Mucosa of rectum (tissue), 2 donors: ENCODE data around the gene CORO6.

Experiments
- H3K27ac ChIP-seq, 2 donors: one replicate each; pipeline ENCODE4 v1.7.0; 2013; ENCODE audit warnings: inconsistent platforms in 2 of 2, low read depth in 2 of 2, low read length in 2 of 2
- H3K27me3 ChIP-seq, 2 donors: one replicate each; pipeline ENCODE4 v1.7.0; 2013; ENCODE audit warnings: low read length in 2 of 2; ENCODE audit not compliant: control insufficient read depth in 2 of 2, insufficient read depth in 2 of 2
- H3K36me3 ChIP-seq, 2 donors: one replicate each; pipeline ENCODE4 v1.7.0; 2013; ENCODE audit warnings: low read length in 2 of 2; ENCODE audit not compliant: control insufficient read depth in 2 of 2, insufficient read depth in 2 of 2
- H3K4me1 ChIP-seq, 2 donors: one replicate each; pipeline ENCODE4 v1.7.0; 2013; ENCODE audit warnings: low read length in 2 of 2, mild to moderate bottlenecking in 1 of 2; ENCODE audit not compliant: control insufficient read depth in 2 of 2, insufficient read depth in 2 of 2
- H3K4me3 ChIP-seq, 2 donors: one replicate each; pipeline ENCODE4 v1.7.0; 2013; ENCODE audit warnings: low read length in 2 of 2
- H3K9ac ChIP-seq, 2 donors: one replicate each; pipeline ENCODE4 v1.7.0; 2013; ENCODE audit warnings: low read length in 2 of 2, low read depth in 1 of 2, mild to moderate bottlenecking in 1 of 2
- H3K9me3 ChIP-seq, 2 donors: one replicate each; pipeline ENCODE4 v1.7.0; 2013; ENCODE audit warnings: low read length in 2 of 2; ENCODE audit not compliant: control insufficient read depth in 2 of 2
- donor health status: healthy.
- donor health status: Normal muscosa, but diverticular disease.

CORO6 gene

DNA sequence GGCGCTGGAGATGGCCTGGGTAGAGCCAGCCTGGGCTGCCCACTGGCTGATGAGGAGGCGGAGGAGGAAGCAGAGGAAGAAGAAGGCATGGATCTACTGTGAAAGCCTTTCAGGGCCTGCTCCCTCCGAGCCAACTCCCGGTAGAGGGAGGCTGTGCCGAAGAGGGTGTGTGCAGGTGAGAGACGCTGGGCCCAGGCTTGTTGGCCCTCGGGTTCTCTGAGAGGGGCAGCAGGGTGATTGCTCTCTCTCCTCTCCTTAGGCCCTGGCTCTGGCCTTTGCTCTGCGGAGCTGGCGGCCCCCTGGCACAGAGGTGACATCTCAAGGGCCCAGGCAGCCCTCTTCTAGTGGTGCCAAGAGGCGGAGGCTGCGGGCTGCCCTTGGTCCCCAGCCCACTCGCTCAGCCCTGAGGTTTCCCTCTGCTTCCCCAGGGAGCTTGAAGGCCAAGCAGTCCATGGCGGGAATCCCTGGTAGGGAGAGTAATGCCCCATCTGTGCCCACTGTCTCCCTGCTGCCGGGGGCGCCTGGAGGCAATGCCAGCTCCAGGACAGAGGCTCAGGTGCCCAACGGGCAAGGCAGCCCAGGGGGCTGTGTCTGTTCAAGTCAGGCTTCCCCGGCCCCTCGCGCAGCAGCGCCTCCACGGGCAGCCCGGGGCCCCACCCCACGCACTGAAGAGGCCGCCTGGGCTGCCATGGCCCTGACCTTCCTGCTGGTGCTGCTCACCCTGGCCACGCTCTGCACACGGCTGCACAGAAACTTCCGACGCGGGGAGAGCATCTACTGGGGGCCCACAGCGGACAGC lies 50.6 kb downstream of the CORO6 start:
- Histone ChIP-seq H3K9me3 (no peaks in the 10 kb centered on the region), H3K4me3 (no peak overlapping the region), H3K9ac (no peak overlapping the region), H3K4me1 (peaks cover 24 to 31% of the 10 kb centered on the region in 2 donors), H3K27me3 (no peaks in the 10 kb centered on the region), H3K27ac (no peak overlapping the region), H3K36me3 (peaks cover 19 to 28% of the 10 kb centered on the region in 2 donors)

DNA sequence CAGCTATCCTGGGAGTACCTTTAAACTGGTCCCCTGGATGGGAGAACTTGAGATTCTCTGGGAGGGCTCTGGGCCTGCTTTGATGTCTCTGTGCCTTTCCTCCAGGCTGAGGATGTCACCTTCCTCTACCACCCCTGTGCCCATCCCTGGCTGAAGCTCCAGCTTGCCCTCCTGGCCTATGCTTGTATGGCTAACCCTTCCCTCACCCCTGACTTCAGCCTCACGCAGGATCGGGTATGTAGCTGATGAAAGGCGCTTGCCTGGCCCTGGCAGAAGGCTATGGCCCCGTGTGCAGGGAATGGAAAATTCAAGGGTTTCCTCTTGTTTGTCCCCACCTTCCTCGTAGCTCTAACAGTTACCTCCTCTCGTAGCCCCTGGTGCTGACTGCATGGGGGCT lies 51.2 kb downstream of the CORO6 start:
- Histone ChIP-seq H3K4me1 (peaks cover 24 to 32% of the 10 kb centered on the region in 2 donors), H3K36me3 (peaks cover 13 to 22% of the 10 kb centered on the region in 2 donors), H3K27ac (no peak overlapping the region), H3K4me3 (no peak overlapping the region), H3K9ac (no peak overlapping the region), H3K27me3 (no peaks in the 10 kb centered on the region), H3K9me3 (no peaks in the 10 kb centered on the region)

DNA sequence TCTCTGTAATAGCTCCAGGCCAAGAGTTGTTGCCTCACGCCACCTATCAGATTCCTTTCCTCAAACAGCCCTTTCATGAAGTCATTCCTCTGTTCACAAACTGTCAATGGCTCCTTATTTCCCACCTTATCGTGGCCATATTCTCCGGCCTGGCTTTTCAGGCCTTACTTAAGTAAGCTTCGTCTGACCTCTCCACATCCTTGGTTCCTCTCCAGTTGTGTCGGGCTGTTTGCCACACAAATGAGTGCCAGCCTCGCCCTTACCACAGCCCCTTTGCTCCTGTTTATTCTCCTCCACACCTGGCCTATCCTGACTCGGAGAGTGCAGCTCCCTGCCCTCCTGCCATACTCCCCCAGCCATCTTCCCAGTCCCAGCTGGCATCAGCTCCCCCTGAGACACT lies 52.2 kb downstream of the CORO6 start:
- peaks cover 30 to 41% of the 10 kb centered on the region in 2 donors for H3K4me1 ChIP-seq
- no peak overlapping the region for H3K9ac ChIP-seq
- peaks cover 3 to 12% of the 10 kb centered on the region in 2 donors for H3K36me3 ChIP-seq
- no peak overlapping the region for H3K4me3 ChIP-seq
- H3K27ac ChIP-seq, result no peak overlapping the region
- no peaks in the 10 kb centered on the region for H3K27me3 ChIP-seq
- H3K9me3 ChIP-seq, result no peaks in the 10 kb centered on the region

DNA sequence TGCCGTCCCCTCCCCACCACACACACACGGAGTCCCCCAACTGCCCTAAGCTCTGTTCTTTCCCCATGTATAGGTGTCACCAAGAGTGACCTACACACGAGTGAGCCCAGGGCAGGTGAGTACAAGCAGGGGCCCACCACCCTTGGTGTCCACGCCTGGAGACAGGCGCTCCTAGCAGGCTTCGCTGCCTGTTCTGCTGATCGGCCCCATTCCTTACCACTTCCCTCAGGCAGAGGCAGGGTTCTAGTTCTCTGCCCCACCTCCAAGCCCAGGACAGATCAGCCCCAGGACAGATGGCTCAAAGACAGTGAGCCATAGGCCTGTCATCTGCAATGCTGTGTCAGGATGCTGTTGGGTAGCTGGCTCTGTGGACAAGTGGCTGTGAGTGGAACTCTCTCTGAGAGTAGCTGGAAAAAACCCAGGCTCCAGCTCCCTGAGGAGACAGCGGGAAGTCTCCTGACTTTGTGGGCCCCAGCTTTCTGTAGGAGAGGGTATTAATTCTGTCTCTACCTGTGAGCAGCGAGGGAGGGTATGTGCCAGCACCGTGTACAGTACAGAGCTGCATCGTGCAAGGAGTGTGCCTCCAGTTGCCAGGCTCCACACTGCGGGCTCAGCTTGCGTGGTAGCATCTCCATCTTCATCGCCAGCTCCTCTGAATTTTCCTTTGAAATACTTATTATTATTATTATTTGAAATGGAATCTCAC lies 53.3 kb downstream of the CORO6 start:
- H3K4me1 ChIP-seq, result peaks cover 32 to 41% of the 10 kb centered on the region in 2 donors
- H3K27ac ChIP-seq, result peak overlapping the region; percentile 87 to 97
- H3K4me3 ChIP-seq, result peak overlapping the region; percentile 70 to 80
- no peaks in the 10 kb centered on the region for H3K9me3 ChIP-seq
- peaks cover 3 to 5% of the 10 kb centered on the region in 2 donors for H3K36me3 ChIP-seq
- H3K27me3 ChIP-seq, result no peaks in the 10 kb centered on the region
- peak overlapping the region; percentile 76 to 81 for H3K9ac ChIP-seq

DNA sequence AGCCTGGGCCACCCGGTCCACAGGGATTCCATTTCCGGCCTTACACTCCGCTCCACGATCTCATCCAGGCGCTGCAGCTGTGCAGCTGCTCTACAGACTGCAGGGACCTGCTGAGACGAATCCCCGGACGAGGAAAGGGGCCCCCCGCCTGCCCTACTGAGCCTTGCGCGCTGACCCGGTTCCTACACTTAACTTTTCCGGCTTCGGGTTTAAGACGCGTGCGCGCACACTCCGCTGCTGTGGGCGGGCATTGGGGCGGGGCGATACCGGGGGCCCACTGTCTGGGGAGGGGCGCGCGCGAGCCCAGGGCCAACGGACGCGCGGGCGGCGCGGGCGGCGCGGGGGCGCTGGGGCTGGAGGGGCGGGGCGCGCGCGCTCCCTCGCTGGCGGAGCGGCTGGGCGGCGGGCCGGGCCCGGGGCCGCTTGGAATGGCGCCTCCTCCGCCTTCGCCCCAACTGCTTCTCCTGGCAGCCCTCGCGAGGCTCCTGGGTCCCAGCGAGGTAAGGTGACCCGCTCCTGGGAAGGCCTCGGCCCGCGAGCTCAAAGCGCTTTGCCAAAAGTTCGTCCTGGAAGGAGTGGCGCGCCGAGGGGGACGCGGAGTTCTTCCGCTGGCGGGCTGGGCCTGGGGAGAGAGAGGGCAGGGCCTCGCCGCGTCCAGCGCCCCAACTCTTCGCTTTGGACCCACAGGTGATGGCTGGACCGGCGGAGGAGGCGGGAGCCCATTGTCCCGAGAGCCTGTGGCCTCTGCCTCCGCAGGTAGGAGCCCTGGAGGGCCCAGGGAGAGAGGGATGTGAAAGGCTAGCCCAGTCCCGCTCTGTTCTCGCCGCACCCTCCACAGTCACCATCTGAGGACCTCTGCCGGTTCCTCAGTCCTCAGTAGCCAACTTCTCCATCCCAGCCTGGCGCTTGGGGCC lies 54.1 kb downstream of the CORO6 start, which contains the start of gene TP53I13:
Gene TP53I13 (plus strand): TSS at position 371 of the 914 bp plus-strand sequence. CDS start 58 bp downstream, at position 429.
- Histone ChIP-seq H3K36me3 (peaks cover 3 to 5% of the 10 kb centered on the region in 2 donors), H3K9ac (peak within 1 kb of the TSS; percentile 76 to 92), H3K9me3 (no peaks in the 10 kb centered on the region), H3K27ac (peak within 1 kb of the TSS; percentile 87 to 97), H3K4me3 (peak within 1 kb of the TSS; percentile 82 to 90), H3K27me3 (no peaks in the 10 kb centered on the region), H3K4me1 (peaks cover 29 to 34% of the 10 kb centered on the region in 2 donors)

DNA sequence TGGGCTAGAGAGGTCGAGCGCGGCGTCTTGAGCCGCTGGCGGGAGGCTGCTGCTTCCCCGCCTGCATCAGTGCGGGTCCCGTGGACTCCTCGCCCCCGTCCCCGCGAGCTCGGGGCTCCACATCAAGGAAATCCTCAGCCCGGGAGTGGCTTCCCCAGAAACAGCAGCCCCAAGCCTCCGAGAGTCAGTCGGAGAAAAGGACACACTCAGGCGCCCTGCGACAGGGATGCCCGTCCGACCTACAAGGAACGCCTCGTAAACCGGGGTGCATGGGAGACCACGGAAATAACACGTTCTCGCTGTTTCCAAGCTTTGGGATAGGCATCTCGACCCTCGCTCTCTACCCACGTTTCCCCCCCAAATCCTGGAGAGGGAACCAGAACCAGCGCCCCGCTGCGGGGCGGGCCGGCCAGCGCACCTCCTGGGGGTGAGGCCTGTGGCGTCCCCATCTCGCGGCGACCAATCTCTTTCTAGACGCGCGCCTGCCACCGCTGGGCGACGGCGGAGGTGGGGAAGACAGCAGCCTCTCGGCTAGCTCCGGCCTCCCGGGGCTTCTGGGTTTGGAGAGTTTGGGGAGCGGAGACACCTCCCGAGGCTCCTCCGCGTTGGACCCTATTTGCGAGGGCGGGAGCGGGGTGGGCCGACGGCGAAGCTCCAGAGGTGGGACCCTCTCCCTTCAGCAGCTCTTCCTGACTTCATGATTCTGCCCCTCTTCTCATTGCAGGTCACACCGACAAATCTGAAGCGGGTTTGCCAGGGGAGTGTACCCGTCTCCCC lies 55.0 kb downstream of the CORO6 start:
- H3K9me3 ChIP-seq, result no peaks in the 10 kb centered on the region
- peak overlapping the region; percentile 87 to 97 for H3K27ac ChIP-seq
- H3K4me1 ChIP-seq, result peaks cover 29 to 31% of the 10 kb centered on the region in 2 donors
- peak overlapping the region; percentile 82 to 90 for H3K4me3 ChIP-seq
- H3K36me3 ChIP-seq, result peaks cover 0 to 7% of the 10 kb centered on the region in 2 donors
- no peaks in the 10 kb centered on the region for H3K27me3 ChIP-seq
- peak overlapping the region; percentile 74 to 92 for H3K9ac ChIP-seq

DNA sequence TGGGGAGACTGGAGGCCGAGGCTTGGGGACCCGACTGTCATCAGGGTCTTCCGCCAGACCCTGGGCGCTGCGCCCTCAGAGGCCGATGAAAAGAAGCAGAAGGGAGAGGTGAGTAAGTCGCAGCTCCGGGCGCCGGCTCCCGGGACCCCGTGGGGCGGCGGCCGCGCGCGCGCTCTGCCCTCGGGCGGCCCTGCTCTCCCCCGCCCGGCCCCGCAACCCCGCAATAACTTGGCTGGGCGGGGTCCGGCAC lies 55.5 kb downstream of the CORO6 start:
- Histone ChIP-seq H3K4me1 (peaks cover 29 to 32% of the 10 kb centered on the region in 2 donors), H3K27ac (peak overlapping the region; percentile 87 to 97), H3K9me3 (no peaks in the 10 kb centered on the region), H3K36me3 (peaks cover under 1 to 12% of the 10 kb centered on the region in 2 donors), H3K4me3 (peak overlapping the region; percentile 82 to 90), H3K9ac (peak overlapping the region; percentile 74 to 92), H3K27me3 (no peaks in the 10 kb centered on the region)

DNA sequence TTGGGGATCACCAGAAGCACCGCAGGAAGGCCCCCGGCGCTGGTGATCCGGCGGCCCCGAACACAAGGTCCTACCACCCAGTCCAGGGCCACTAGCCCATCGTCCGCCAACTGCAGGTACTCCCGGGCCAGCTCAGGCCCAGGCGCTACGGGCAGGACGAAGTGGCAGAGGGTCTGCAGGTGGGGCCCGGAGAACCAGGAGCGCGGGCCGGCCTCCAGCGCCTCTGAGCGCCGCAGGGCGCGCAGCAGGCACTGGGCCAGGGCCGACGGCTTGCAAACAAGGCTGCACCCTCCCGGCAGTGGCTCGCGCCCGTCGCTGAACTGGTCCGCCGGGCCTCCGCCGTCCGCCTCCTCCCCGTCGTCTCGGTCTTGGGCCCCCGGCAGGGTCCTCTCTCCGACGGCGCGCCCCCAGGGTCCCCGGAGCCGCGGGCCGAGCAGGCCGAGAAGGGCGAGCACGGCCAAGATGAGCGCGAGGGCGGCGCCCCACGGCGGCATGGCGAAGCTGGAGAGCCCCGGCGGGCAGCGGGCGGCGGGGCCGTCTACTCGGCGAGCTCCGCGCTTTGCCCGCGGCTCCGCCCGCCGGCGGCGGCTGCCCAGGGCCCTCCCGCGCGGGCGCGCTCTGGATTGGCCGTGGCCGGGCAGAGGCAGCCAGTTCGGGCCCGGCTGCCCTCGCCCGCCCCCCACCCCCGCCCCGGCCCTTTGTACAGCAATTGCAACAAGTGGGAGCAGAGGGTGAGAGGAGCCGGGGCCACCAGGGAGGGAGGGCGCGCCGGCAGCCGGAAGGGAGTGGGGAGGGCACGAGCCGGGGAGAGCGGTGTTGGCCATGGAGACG lies 56.0 kb downstream of the CORO6 start, which contains the start of gene ABHD15:
Gene ABHD15 (minus strand): TSS at position 565 of the 831 bp plus-strand sequence. CDS start 71 bp downstream, at position 494.
- Histone ChIP-seq H3K36me3 (peaks cover 5 to 17% of the 10 kb centered on the region in 2 donors), H3K4me1 (peaks cover 27 to 38% of the 10 kb centered on the region in 2 donors), H3K4me3 (peak within 1 kb of the TSS; percentile 82 to 90), H3K9ac (peak within 1 kb of the TSS; percentile 80 to 92), H3K27me3 (no peaks in the 10 kb centered on the region), H3K27ac (peak within 1 kb of the TSS; percentile 87 to 97), H3K9me3 (no peaks in the 10 kb centered on the region)
